NCI-H774 (cell line): Measurements from ENCODE around the gene PLEKHM2.

ENCODE experiments used
- DNase-seq: peaks from one replicate; lab custom pipeline; 2025; lab: John Stamatoyannopoulos, UW

PLEKHM2 gene

DNA sequence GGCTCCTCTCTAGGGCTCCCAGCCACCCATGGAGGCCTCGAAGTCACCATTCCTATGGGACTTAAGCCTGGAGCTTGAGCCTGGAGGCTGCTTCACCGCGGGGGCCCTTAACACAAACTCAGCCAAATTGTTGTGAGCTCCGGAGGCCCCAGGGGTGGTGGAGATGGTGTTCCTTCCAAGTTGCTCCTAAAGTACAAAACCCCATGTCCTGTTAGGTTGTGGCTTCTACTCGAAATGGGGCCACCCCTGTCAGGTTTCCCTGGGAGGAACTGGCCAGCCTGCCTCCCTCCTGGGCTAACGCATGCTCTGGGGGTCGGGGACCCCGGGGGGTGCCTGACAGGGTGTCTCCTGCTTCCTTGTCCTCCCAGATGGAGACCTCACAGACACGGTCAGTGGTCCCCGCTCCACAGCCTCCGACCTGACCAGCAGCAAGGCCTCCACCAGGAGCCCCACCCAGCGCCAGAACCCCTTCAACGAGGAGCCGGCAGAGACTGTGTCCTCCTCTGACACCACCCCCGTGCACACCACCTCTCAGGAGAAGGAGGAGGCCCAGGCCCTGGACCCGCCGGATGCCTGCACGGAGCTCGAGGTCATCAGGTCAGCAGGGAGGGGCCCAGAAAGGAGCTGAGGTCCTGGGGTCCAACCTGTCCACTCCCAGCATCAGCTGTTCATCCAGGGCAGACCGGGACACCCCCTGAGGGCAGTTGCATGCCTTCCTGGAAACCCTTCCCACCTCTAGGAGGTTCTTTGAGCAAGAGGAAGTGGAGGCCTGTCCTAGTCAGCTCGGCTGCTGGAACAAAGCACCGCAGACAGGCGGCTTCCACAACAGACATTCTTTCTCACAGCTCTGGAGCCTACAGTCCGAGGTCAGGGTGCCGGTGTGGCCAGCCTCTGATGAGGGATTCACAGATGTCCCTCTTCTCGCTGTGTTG is 41.1 kb downstream of the PLEKHM2 start:
- no peak for DNase-seq

DNA sequence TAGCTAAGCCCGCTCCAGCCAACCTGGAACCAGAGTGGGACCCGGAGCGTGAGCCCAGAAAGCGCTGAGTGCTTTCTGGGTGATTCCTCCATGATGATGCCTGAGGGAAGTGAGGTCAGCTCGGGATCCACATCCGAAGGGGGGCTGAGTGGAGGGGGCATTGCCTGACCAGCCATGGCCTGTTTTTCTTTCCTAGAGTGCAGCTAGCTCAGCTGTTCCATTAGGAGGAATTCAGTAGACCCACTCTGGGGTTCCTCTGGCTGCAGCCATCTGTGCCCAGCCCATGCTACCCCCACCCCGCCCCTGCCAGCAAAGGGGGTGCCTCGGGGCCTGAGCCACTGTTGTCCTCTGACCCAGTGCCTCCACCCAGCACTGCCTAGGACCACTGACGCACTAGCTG is 42.4 kb downstream of the PLEKHM2 start:
- no peak for DNase-seq

DNA sequence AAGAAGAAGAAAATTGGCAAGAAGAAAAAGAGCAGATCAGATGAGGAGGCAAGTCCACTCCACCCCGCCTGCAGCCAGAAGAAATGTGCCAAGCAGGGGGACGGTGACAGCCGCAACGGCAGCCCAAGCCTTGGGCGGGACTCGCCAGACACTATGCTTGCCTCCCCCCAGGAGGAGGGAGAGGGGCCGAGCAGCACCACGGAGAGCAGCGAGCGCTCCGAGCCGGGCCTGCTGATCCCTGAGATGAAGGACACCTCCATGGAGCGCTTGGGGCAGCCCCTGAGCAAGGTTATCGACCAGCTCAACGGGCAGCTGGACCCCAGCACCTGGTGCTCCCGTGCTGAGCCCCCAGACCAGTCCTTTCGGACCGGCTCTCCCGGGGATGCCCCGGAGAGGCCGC is 42.9 kb downstream of the PLEKHM2 start:
- no peak for DNase-seq

DNA sequence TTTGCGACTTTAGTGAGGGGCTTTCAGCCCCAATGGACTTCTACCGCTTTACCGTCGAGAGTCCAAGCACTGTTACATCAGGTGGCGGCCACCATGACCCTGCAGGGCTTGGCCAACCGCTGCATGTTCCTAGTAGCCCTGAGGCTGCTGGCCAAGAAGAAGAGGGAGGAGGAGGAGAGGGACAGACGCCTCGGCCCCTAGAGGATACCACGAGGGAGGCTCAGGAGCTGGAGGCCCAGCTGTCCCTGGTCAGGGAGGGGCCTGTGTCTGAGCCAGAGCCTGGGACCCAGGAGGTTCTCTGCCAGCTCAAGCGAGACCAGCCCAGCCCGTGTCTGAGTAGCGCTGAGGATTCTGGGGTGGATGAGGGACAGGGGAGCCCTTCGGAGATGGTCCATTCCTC is 43.3 kb downstream of the PLEKHM2 start:
- DNase-seq = no peak

DNA sequence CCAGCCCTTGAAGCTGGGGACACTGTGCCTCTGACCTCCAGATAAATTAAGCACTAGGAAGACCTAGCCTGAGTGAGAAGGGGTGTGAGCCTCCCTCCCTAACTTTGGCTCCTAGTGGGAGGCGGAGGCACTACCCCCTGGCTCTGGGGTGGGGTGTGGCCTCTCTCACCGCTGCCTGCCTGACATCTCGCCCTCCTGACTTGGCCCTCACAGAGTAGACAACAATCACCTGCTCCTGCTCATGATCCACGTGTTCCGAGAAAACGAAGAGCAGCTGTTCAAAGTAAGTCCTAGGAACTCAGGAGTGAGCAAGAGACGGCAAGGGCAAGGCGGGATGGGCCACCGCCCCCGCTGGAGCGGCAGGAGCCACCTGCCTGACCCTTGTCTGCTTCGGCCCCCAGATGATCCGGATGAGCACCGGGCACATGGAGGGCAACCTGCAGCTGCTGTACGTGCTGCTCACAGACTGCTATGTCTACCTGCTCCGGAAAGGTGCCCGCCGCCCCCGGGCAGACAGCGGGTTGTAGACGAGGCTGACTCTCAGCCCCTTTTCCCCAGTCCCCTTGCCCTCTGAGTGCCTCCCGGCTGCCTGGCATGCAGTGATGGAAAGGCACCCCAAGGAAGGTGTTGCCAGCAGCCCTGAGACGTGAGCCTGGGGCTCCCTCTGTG is 43.9 kb downstream of the PLEKHM2 start:
- no peak for DNase-seq

DNA sequence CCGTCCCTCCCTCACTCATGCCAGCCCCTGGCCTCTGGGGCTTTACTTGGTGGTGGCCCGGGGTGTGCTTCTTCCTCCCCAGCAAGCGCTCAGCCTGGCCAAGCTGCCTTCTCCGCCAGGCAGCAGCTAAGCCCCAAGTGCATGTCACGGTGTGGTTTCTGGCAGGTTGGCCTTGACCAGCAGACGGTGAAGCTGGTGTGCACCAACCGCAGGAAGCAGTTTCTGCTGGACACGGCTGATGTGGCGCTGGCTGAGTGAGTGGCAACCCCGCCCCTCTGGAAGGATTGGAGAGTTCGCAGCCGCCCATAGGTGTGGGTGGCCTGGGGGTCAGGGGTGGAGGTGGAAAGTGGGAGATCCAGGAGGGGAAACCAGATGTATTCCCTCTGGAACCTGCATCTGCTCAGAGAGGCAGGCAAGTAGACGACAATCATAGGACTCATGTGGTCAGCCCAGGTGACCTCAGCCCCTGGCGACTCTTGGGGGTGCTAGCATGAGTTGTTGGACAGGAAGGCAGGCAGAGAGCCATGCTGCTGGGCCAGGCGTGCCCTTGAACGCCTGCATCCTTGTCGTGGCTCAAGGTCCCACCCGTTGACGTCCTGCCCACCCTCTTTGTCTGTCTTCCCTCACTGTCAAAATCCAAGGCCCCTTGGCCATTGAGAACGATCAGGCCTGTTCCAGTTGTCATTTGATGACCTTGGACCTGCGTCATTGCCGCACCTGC is 45.0 kb downstream of the PLEKHM2 start:
- DNase-seq = no peak

DNA sequence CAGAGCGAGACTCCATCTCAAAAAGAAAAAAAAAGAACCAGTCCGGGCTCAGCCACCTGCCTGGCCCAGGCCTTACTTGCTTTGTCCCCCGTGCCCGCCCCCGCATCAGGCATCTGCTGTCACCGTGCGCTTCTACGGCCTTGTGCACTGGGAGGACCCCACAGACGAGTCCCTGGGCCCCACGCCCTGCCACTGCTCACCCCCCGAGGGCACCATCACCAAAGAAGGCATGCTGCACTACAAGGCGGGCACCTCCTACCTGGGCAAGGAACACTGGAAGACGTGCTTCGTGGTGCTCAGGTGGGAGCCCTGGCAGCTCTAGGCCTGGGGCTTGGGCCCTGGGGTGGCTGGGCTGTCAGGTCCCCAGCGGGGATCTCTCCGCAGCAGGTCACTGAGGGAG is 46.3 kb downstream of the PLEKHM2 start:
- DNase-seq = no peak

DNA sequence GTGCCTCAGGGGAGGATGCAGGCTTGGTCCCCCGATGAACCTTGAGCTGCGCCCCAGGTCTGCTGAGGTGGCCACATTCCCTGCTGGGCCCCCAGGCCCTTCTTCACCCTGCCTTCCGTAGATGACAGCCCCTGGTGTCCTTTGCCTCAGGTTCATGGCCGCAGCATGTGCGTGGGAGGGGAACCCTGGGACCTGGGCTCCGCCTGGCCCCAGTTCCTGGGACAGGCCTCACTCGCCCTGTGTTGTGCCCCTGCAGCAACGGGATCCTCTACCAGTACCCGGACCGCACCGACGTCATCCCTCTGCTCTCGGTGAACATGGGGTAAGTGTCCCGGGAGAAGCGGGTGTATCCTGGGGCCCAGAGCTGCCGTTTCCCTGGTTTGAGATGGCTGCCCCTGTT is 46.8 kb downstream of the PLEKHM2 start:
- no peak for DNase-seq

DNA sequence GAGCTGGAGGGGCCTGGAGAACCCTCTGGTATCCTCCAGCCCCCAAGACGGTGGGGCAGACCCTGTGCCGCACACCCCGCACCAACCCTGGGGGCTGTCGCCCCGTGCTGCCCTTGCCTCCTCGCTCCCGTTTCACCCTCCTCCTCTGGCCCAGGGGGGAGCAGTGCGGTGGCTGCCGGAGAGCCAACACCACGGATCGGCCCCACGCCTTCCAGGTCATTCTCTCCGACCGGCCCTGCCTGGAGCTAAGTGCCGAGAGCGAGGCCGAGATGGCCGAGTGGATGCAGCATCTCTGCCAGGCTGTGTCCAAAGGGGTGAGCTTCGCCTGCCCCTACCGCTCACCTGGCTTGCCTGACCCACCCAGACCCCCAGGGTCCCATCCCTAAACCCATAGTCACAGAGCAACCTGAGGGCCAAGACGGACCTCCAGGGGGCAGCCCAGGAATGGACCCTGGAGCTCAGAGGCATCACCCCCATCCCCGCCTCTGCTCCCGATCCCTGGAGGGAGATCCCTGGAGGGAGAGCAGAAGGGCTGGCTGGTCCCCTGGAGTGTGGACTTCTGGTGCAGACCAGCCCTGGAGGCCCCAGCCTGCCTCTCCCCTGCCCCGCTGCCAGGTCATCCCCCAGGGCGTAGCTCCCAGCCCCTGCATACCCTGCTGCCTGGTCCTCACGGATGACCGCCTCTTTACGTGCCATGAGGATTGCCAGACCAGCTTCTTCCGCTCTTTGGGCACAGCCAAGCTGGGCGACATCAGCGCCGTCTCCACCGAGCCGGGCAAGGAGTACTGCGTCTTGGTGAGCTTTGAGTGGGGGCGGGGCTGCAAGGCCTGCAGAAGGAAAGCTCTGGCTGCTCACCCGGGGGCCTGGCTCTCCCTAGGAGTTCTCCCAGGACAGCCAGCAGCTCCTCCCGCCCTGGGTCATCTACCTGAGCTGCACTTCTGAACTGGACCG is 47.9 kb downstream of the PLEKHM2 start:
- no peak for DNase-seq

DNA sequence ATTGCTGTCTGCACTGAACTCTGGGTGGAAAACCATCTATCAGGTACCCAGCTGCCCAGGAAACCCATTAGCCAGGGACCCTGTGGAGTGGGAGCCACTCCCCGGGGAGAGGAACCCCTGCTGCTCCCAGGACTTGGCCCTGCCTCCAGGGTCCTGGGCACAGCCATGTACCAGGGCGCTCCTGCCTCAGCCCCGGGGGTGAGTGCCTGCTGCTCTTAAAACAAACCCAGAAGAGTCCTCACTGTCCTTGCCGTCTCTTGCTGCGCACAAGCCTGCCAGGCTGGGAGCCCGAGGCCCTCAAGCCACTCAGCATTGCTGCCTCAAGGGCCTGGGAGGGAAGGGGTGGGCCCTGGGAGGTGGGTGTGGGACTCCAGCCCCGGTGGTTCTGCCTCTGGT is 48.6 kb downstream of the PLEKHM2 start:
- DNase-seq = no peak

DNA sequence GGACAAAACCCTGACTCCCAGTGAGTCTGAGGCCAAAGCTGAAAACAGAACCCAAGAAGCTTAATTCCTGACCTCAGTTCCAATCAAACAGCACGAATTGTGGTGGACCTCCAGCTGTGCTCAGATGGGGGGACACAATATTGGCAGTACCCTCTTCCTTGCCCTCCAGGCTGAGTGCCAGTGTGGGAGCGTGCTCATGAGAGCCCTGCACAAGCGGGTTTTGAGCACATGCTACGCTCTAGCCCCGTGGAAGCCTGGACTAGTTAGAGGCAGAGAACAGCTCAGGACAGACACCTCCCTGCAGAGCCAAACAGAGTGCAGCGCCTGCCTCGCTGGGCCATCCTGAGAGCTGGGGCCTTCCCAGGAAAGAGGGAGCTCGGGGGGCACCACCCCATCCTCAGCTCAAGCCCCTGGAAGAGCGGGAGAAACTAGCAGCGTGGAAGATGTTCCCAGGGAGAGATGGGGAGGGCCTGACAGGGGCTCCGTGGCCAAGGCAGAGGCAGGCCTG is 49.2 kb downstream of the PLEKHM2 start:
- DNase-seq = no peak

DNA sequence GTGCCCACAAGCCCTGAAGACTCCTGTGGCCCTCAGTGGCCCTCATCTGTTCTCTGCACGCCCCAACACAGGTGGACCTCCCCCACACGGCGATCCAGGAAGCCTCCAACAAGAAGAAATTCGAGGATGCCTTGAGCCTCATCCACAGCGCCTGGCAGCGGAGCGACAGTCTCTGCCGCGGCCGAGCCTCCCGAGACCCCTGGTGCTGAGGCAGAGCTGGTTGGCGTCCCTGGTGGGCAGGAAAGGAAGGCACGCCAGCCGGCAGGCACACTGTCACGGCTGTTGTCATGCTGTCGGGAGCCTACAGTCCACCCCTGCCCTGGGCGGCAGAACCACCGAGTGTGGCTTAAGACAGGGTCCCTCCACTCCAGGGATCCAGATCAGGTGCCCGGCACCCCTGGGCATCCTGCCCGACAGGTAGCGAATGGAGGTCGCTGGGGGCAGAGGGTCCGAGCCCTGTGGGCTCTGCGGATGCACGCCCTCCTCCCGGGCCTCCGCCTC is 49.7 kb downstream of the PLEKHM2 start:
- DNase-seq = no peak

DNA sequence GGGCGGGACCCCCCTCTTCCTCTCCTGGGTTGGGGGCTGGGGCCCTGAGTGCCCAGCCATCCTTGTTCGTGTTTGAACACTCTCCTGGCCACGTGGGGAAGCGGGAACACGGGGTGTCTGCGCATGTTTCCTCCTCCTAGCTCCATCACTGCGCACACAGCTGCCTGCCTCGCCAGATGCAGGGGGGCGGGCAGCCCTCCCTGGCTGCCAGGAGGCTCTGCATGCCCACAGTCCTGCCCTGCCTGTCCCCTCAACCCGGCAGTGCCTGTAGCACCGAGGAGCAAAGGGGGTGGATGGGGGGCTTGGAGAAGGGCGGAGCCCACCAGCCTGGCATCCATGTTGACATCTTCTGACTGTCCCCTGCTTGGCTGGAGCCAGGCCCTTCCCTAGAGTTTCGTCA is 50.2 kb downstream of the PLEKHM2 start:
- DNase-seq = no peak

DNA sequence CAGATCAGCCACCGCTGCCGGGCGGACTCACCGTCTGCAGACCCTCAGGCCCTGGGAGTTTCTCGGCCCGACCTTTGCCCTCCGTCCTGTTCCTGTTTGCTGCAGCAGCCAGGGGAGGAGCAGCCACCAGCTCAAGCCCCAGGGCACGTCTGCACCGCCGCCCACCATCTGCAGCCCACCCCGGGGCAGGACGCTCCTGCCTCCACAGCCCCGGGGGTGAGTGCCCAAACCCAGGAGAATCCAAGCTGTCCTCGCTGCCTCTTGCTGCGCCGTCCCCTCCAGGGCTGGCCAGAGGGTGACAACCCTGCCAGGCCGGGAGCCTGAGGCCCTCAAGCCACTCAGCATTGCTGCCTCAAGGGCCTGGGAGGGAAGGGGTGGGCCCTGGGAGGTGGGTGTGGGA is 50.8 kb downstream of the PLEKHM2 start:
- no peak for DNase-seq

DNA sequence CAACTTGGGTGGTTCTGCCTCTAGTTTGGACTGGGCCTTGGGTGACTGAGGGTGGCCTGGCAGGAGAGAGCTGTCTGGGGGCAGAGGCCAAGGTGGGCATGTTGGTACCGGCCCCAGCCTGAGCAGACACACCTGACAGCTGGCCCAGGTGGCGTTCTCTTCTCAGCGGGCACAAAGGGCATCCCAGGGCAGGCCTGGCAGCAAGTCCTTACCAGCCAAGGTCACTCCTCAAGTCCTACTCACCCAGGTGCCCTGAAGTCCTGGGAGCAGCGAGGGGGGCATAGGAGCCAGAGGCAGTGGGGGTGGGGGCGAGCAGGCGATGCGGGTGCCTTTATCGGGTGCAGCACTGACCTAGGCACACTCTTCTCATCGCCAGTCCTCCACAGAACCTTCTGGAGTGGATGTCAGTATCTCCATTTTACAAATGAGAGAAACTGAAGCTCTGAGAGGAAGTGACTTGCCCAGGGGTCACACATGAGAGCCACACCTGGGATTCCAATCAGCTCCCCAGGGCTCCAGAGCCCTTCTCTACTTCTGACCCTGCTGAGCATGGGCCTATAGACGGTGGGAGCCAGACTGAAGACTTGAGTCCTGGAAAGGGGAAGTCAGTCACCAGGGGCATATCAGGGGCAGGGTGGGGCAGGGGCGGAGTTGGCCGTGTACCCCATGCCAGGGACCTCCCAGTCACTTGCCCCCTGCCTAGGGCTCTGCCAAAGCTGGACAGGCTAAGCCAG is 51.4 kb downstream of the PLEKHM2 start:
- no peak for DNase-seq

DNA sequence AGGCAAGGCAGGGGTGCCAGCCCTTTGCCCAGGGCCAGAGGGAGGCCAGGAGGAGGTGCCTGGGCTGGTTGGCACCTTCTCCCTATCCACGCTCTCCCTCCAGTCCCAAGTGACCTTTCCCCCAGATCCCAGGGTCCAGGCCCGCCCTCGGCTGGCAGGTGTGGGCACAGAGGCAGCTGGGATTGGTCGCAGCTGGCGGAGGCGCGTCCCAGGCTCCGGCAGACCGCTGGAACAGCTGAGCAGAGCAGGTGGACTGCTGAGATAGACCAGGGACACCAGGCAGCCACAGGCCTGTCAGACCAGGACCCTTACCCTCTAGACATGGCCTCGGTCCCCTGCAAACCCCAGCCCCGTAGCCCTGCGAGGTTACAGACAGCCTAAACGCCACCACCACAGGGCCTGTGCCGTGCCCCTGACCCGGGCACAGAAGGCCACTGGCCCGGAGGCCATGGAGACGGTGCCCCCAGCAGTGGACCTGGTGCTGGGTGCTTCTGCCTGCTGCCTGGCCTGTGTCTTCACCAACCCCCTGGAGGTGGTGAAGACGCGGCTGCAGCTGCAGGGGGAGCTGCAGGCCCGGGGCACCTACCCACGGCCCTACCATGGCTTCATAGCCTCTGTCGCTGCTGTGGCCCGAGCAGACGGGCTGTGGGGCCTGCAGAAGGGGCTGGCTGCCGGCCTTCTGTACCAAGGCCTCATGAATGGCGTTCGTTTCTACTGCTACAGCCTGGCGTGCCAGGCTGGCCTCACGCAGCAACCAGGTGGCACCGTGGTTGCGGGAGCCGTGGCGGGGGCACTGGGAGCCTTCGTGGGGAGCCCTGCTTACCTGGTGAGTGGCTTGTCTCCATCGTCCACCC is 52.1 kb downstream of the PLEKHM2 start, which contains the start of gene SLC25A34:
Gene SLC25A34, plus strand, starts transcription at position 221 of the 854 bp plus-strand sequence. Its CDS starts 228 bp downstream, at position 449.
- DNase-seq = peak; percentile 72

DNA sequence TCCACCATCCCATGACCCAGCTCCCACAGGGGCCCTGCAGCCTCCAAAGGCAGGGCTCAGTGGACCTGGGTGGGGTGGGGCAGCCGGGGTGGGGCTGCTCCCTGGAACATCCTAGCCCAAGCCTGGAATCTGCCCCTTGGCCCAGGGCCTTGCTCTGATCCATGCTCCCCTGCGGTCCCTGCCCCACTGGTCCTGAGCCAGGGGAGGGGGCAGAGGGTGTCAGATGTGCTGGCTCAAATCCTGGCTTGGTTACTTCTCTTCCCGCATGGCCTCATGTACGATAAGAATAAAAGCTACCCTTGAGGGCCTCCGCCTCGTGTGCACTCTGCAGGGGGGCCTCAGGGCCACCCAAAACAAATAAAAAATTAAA is 52.8 kb downstream of the PLEKHM2 start:
- no peak for DNase-seq

DNA sequence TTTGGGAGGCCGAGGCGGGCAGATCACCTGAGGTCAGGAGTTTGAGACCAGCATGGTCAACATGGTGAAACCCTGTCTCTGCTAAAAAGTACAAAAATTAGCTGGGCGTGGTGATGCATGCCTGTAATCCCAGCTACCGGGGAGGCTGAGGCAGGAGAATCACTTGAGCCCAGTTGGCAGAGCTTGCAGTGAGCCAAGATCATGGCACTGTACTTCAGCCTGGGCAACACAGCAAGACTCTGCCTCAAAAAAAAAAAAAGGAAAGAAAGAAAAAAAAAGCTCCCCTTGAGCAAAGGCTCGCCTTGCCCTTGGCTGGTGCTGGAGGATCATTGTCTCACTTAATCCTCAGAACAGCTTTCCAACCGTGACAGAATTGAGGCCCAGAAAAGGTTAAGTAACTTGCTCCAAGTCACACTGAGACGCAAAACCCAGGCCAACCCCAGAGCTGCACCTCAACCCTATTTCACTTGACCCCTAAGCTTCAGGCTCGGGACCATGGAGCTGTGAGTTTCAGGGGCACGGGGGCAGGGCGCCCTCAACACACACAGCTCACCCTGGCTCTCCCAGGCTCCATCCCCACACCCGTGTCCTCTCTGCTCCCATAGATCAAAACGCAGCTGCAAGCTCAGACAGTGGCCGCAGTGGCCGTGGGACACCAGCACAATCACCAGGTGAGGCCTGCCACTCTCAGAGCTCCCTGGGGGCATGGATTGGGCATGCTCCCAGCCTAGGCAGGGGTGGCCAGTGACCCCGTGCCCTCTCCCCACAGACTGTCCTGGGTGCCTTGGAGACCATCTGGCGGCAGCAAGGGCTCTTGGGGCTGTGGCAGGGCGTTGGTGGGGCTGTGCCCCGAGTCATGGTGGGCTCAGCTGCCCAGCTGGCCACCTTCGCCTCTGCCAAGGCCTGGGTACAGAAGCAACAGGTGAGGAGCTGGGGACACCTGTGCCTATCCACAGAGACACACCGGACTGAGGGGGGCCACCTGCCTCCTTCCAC is 53.5 kb downstream of the PLEKHM2 start:
- DNase-seq = no peak
